ENCODE measurements around the gene RASL12.
A peak's percentile ranks its signal among the peaks of the same experiment; 100 is the strongest.
"Not testable (repeated sequence)": the region's sequence is repeated elsewhere in the genome, so short reads cannot be mapped to it uniquely, and the experiment has no call there.

Gene RASL12

GRCh38 chr15:65055201-65055870 lies 12.5 kb downstream of the RASL12 start:
- no peak for DNase-seq (ENCODE audit: low spot score)

GRCh38 chr15:65054333-65055200 lies 13.2 kb downstream of the RASL12 start:
- DNase-seq (ENCODE audit: low spot score): peak; percentile 53

- no peak for DNase-seq (ENCODE audit: low spot score)
Observed at GRCh38 chr15:65052956-65053355, 14.8 kb downstream of the RASL12 start.

GRCh38 chr15:65051266-65051665 lies 16.5 kb downstream of the RASL12 start:
- no peak for DNase-seq (ENCODE audit: low spot score)

- no peak for DNase-seq (ENCODE audit: low spot score)
Observed at GRCh38 chr15:65050270-65050669, 17.5 kb downstream of the RASL12 start.

GRCh38 chr15:65049418-65049840 lies 18.4 kb downstream of the RASL12 start:
- peak; percentile 73 for DNase-seq (ENCODE audit: low spot score)

- no peak for DNase-seq (ENCODE audit: low spot score)
Observed at GRCh38 chr15:65048241-65048640, 19.6 kb downstream of the RASL12 start.

- no peak for DNase-seq (ENCODE audit: low spot score)
Observed at GRCh38 chr15:65044724-65045481, 22.9 kb downstream of the RASL12 start, which contains the start of gene SLC51B. SLC51B (plus strand) TSS chr15:65045387; CDS start chr15:65050005, 4,618 bp downstream.

GRCh38 chr15:65044218-65044617 lies 23.6 kb downstream of the RASL12 start:
- DNase-seq (ENCODE audit: low spot score): not testable (repeated sequence)

- DNase-seq (ENCODE audit: low spot score): no peak
Observed at GRCh38 chr15:65042776-65043327, 24.9 kb downstream of the RASL12 start.

GRCh38 chr15:65041787-65042186 lies 26.0 kb downstream of the RASL12 start:
- DNase-seq (ENCODE audit: low spot score): no peak

GRCh38 chr15:65040461-65040860 lies 27.3 kb downstream of the RASL12 start:
- no peak for DNase-seq (ENCODE audit: low spot score)

- no peak for DNase-seq (ENCODE audit: low spot score)
Observed at GRCh38 chr15:65038836-65039235, 29.0 kb downstream of the RASL12 start.

GRCh38 chr15:65038428-65038827 lies 29.4 kb downstream of the RASL12 start:
- no peak for DNase-seq (ENCODE audit: low spot score)

GRCh38 chr15:65037309-65037708 lies 30.5 kb downstream of the RASL12 start:
- DNase-seq (ENCODE audit: low spot score): no peak

GRCh38 chr15:65034719-65035118 lies 33.1 kb downstream of the RASL12 start:
- DNase-seq (ENCODE audit: low spot score): no peak

- DNase-seq (ENCODE audit: low spot score): peak; percentile 17
Observed at GRCh38 chr15:65033659-65034269, 34.0 kb downstream of the RASL12 start.

- peak; percentile 40 for DNase-seq (ENCODE audit: low spot score)
Observed at GRCh38 chr15:65032801-65033537, 34.8 kb downstream of the RASL12 start.

- no peak for DNase-seq (ENCODE audit: low spot score)
Observed at GRCh38 chr15:65029736-65030208, 38.0 kb downstream of the RASL12 start.

GRCh38 chr15:65028921-65029735 lies 38.7 kb downstream of the RASL12 start, which contains the start of gene MTFMT:
MTFMT (minus strand) TSS chr15:65029639; CDS start chr15:65029613, 26 bp downstream.
- DNase-seq (ENCODE audit: low spot score): peak; percentile 87

All from hematopoietic multipotent progenitor cell treated with erythropoietin and hydrocortisone succinate and interleukin-3 and kit ligand, for 15 days (in vitro differentiated cells).